Vagina (tissue), 2 donors: Measurements from ENCODE around the gene ACIN1. TPM values are rescaled to one million over a fixed set of nuclear protein-coding genes. Genes with fewer than 3 reads are reported as not detected.

Experiments
- DNase-seq, 2 donors: peaks; one replicate each; pipeline ENCODE4 v3.0.0-alpha.2; 2017; ENCODE audit errors: extremely low spot score in 2 of 2
- H3K27ac ChIP-seq: fragments of 200-600 bp; sonication (generic); one replicate; pipeline ENCODE4 v1.5.1; 2019
- H3K27me3 ChIP-seq: fragments of 200-600 bp; sonication (generic); one replicate; pipeline ENCODE4 v1.5.1; 2019
- H3K36me3 ChIP-seq, 2 donors: fragments of 200-600 bp; sonication (generic); one replicate each; pipeline ENCODE4 v1.5.1; 2017 to 2019
- H3K4me1 ChIP-seq: fragments of 200-600 bp; sonication (generic); one replicate; pipeline ENCODE4 v1.5.1; 2019
- H3K4me3 ChIP-seq, 2 donors: fragments of 200-600 bp; sonication (generic); 1 replicate in 1 of 2; 2 replicates in 1 of 2; pipeline ENCODE4 v1.5.1; 2016 to 2019
- H3K9me3 ChIP-seq: fragments of 200-600 bp; sonication (generic); one replicate; pipeline ENCODE4 v1.5.1; 2019
- POLR2A ChIP-seq, 2 donors: fragments of 450-650 bp; IDR thresholded peaks; one replicate each; pipeline ENCODE4 v1.6.1; 2017; ENCODE audit warnings: antibody characterized with exemption in 2 of 2, mild to moderate bottlenecking in 2 of 2, moderate library complexity in 2 of 2
- POLR2AphosphoS5 ChIP-seq, 2 donors: sonication (generic); formaldehyde crosslinking; IDR thresholded peaks; one replicate each; pipeline ENCODE4 v1.9.0; 2017; ENCODE audit warnings: antibody characterized with exemption in 2 of 2, mild to moderate bottlenecking in 2 of 2, low read depth in 1 of 2; ENCODE audit not compliant: insufficient read depth in 1 of 2
- intact Hi-C: fragments of 100-400 bp; cut with DNase I; formaldehyde crosslinking; loops from one replicate; pipeline ENCODE4 v1.15.1; 2023
- total RNA-seq: library from RNA; depleted of rRNA; stranded (reverse); fragments of >200 nt; gene quantifications from one replicate; pipeline ENCODE4 v1.2.3, GENCODE V29; 2016
- TF ChIP-seq, protein P1 (sequence below), 3 experiments: fragments of 450-650 bp in 2 of 3; fragments of 200-600 bp in 1 of 3; sonication (generic) in 1 of 3; IDR thresholded peaks; one replicate each; pipeline ENCODE4 v1.5.1; 2017 to 2019; ENCODE audit warnings: antibody characterized with exemption in 3 of 3, mild to moderate bottlenecking in 2 of 3, moderate library complexity in 2 of 3

Gene ACIN1
- total RNA-seq, 1 donor from 2014 or later, result 121 TPM

DNA sequence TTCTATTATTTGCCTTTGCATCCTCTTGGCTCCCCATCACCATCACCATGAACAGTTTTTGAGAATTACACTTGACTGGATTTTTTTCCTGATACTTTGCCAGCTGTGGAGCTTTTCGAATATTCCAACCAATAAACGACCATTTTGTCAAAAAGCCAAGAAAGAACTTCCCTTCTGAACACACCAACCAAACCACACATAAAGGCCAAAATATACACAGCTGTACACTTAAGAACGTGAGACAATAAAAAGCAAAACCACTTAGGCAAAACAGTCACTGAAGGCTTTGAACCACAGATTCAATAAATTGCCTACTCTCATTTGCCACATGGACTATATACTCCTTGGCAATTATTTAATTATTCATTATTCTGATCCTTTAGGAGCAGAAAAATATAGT is 86.1 kb downstream of the ACIN1 start:
- Histone ChIP-seq H3K27ac (peak overlapping the region; percentile 83), H3K27me3 (no peaks in the 10 kb centered on the region), H3K9me3 (no peaks in the 10 kb centered on the region), H3K36me3 (no peaks in the 10 kb centered on the region), H3K4me3 (no peak overlapping the region), H3K4me1 (peaks cover 18% of the 10 kb centered on the region)
- no peak for TF ChIP-seq POLR2A (IDR thresholded peaks at IDR 0.05)
- TF ChIP-seq, protein P1, sequence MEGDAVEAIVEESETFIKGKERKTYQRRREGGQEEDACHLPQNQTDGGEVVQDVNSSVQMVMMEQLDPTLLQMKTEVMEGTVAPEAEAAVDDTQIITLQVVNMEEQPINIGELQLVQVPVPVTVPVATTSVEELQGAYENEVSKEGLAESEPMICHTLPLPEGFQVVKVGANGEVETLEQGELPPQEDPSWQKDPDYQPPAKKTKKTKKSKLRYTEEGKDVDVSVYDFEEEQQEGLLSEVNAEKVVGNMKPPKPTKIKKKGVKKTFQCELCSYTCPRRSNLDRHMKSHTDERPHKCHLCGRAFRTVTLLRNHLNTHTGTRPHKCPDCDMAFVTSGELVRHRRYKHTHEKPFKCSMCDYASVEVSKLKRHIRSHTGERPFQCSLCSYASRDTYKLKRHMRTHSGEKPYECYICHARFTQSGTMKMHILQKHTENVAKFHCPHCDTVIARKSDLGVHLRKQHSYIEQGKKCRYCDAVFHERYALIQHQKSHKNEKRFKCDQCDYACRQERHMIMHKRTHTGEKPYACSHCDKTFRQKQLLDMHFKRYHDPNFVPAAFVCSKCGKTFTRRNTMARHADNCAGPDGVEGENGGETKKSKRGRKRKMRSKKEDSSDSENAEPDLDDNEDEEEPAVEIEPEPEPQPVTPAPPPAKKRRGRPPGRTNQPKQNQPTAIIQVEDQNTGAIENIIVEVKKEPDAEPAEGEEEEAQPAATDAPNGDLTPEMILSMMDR (IDR thresholded peaks at IDR 0.05), result no peak
- no peak for TF ChIP-seq POLR2AphosphoS5 (IDR thresholded peaks at IDR 0.05; ENCODE audit: insufficient read depth in 1 of 2, low read depth in 1 of 2)
- intact Hi-C loops, result loop anchor here (5.0 kb wide), 1 partner anchor 1398 kb away; no protein-coding TSS in a partner anchor
- DNase-seq, result no peak

Other genes starting within 250 kb of the ACIN1 start
- gene LRP10, start 223.4 kb downstream of the ACIN1 start, total RNA-seq, result 137 TPM
- gene REM2, start 211.9 kb downstream of the ACIN1 start, total RNA-seq, result 3.9 TPM
- 68.5 TPM for gene RBM23, start 176.0 kb downstream of the ACIN1 start, total RNA-seq
- 65.6 TPM for gene PRMT5, start 165.8 kb downstream of the ACIN1 start, total RNA-seq
- 65.6 TPM for gene HAUS4, start 138.0 kb downstream of the ACIN1 start, total RNA-seq
- gene AJUBA, start 112.6 kb downstream of the ACIN1 start, total RNA-seq, result 21.9 TPM
- 16.0 TPM for gene C14orf93, start 85.0 kb downstream of the ACIN1 start, total RNA-seq
- gene PSMB5, start 60.2 kb downstream of the ACIN1 start, total RNA-seq, result 92.8 TPM
- not detected for gene PSMB11, start 52.9 kb downstream of the ACIN1 start, total RNA-seq
- 5.4 TPM for gene CDH24, start 37.6 kb downstream of the ACIN1 start, total RNA-seq
- 13.8 TPM for gene C14orf119, start 369 bp upstream of the ACIN1 start, total RNA-seq
- not detected for gene CIROP, start 9.9 kb upstream of the ACIN1 start, total RNA-seq
- gene CEBPE, start 24.1 kb upstream of the ACIN1 start, total RNA-seq, result not detected
- gene SLC7A8, start 88.5 kb upstream of the ACIN1 start, total RNA-seq, result 68.5 TPM
- not detected for gene RNF212B, start 142.8 kb upstream of the ACIN1 start, total RNA-seq
- gene HOMEZ, start 191.0 kb upstream of the ACIN1 start, total RNA-seq, result 13.5 TPM
- 8.6 TPM for gene PPP1R3E, start 207.7 kb upstream of the ACIN1 start, total RNA-seq
- gene BCL2L2, start 211.7 kb upstream of the ACIN1 start, total RNA-seq, result 31.7 TPM
- 66.0 TPM for gene PABPN1, start 226.3 kb upstream of the ACIN1 start, total RNA-seq